Measurements from ENCODE around the gene VDR. TPM values are rescaled to one million over a fixed set of nuclear protein-coding genes. Genes with fewer than 3 reads are reported as not detected.

Gene VDR
- total RNA-seq, 1 donor = 32.2 TPM

GRCh38 chr12:47834199-47834903 lies 70.4 kb downstream of the VDR start:
- Histone ChIP-seq H3K4me3 (ENCODE audit: insufficient read depth, low read length) (no peak overlapping the region), H3K79me2 (ENCODE audit: insufficient read depth, low read length) (no peaks in the 10 kb centered on the region), H3K4me2 (ENCODE audit: insufficient read depth, low read length) (no peak overlapping the region), H3K27ac (ENCODE audit: low read depth, low read length) (no peak overlapping the region), H4K20me1 (ENCODE audit: insufficient read depth, low read length) (no peaks in the 10 kb centered on the region), H2AFZ (ENCODE audit: low read length) (peak overlapping the region; percentile 20), H3K4me1 (ENCODE audit: insufficient read depth, low read length) (peaks cover under 1% of the 10 kb centered on the region), H3K9me3 (ENCODE audit: low read depth, low read length) (no peaks in the 10 kb centered on the region), H3K27me3 (ENCODE audit: insufficient read depth, low read length) (no peaks in the 10 kb centered on the region), H3K36me3 (ENCODE audit: insufficient read depth, low read length) (no peaks in the 10 kb centered on the region)
- TF ChIP-seq, protein P1, sequence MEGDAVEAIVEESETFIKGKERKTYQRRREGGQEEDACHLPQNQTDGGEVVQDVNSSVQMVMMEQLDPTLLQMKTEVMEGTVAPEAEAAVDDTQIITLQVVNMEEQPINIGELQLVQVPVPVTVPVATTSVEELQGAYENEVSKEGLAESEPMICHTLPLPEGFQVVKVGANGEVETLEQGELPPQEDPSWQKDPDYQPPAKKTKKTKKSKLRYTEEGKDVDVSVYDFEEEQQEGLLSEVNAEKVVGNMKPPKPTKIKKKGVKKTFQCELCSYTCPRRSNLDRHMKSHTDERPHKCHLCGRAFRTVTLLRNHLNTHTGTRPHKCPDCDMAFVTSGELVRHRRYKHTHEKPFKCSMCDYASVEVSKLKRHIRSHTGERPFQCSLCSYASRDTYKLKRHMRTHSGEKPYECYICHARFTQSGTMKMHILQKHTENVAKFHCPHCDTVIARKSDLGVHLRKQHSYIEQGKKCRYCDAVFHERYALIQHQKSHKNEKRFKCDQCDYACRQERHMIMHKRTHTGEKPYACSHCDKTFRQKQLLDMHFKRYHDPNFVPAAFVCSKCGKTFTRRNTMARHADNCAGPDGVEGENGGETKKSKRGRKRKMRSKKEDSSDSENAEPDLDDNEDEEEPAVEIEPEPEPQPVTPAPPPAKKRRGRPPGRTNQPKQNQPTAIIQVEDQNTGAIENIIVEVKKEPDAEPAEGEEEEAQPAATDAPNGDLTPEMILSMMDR (IDR thresholded peaks at IDR 0.05; ENCODE audit: extremely low read depth, low read depth, low read length) = no peak
- peak; percentile 15 for DNase-seq (ENCODE audit: insufficient read length, low spot score, missing footprints)

- Histone ChIP-seq H4K20me1 (ENCODE audit: insufficient read depth, low read length) (no peaks in the 10 kb centered on the region), H3K9me3 (ENCODE audit: low read depth, low read length) (no peaks in the 10 kb centered on the region), H3K4me2 (ENCODE audit: insufficient read depth, low read length) (no peak overlapping the region), H2AFZ (ENCODE audit: low read length) (no peak overlapping the region), H3K27me3 (ENCODE audit: insufficient read depth, low read length) (no peaks in the 10 kb centered on the region), H3K4me1 (ENCODE audit: insufficient read depth, low read length) (peaks cover 6% of the 10 kb centered on the region), H3K36me3 (ENCODE audit: insufficient read depth, low read length) (no peaks in the 10 kb centered on the region), H3K4me3 (ENCODE audit: insufficient read depth, low read length) (no peak overlapping the region), H3K27ac (ENCODE audit: low read depth, low read length) (no peak overlapping the region), H3K79me2 (ENCODE audit: insufficient read depth, low read length) (no peaks in the 10 kb centered on the region)
- DNase-seq (ENCODE audit: insufficient read length, low spot score, missing footprints) = peak; percentile 30
- TF ChIP-seq, protein P1 (IDR thresholded peaks at IDR 0.05; ENCODE audit: extremely low read depth, low read depth, low read length) = no peak
These were observed 71.2 kb downstream of the VDR start for GRCh38 chr12:47833591-47834012.

DNA sequence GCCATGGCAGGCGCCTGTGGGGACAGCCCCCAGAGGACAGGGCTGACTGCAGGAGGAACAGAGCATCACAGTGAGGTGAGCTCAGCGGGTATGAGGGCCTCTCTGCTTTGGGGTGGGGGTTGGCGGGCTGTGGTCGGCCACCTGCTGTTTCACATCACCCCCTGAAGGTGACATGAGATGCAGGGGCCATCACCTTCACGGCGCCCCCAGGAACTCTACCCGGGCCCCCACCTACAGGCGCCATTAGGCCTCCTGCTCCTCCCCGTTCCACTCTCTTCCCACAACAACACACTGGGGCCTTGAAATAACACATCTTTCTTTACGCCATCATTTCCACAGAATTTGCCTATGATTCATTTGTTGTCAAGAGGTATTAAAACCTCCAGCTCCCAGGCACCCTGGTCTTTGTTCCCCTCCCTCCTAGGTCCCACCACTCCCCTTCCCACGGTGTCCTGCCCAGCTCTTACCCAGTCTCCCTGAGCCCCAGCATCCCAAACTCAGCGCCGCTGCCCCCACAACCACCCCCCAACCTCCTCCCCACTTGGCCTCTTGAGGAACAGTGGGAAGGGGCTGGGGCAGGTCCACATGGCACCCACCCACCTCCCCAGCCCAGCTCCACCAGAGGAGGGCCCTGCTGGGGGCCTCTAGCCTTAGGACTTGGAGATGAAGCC lies 72.4 kb downstream of the VDR start:
- Histone ChIP-seq H3K36me3 (ENCODE audit: insufficient read depth, low read length) (no peaks in the 10 kb centered on the region), H3K4me3 (ENCODE audit: insufficient read depth, low read length) (no peak overlapping the region), H3K9me3 (ENCODE audit: low read depth, low read length) (no peaks in the 10 kb centered on the region), H3K27ac (ENCODE audit: low read depth, low read length) (no peak overlapping the region), H3K4me1 (ENCODE audit: insufficient read depth, low read length) (peaks cover 6% of the 10 kb centered on the region), H4K20me1 (ENCODE audit: insufficient read depth, low read length) (no peaks in the 10 kb centered on the region), H3K4me2 (ENCODE audit: insufficient read depth, low read length) (no peak overlapping the region), H3K27me3 (ENCODE audit: insufficient read depth, low read length) (no peaks in the 10 kb centered on the region), H2AFZ (ENCODE audit: low read length) (no peak overlapping the region), H3K79me2 (ENCODE audit: insufficient read depth, low read length) (no peaks in the 10 kb centered on the region)
- peak; percentile 90 for DNase-seq (ENCODE audit: insufficient read length, low spot score, missing footprints)
- TF ChIP-seq, protein P1 (IDR thresholded peaks at IDR 0.05; ENCODE audit: extremely low read depth, low read depth, low read length) = no peak

DNA sequence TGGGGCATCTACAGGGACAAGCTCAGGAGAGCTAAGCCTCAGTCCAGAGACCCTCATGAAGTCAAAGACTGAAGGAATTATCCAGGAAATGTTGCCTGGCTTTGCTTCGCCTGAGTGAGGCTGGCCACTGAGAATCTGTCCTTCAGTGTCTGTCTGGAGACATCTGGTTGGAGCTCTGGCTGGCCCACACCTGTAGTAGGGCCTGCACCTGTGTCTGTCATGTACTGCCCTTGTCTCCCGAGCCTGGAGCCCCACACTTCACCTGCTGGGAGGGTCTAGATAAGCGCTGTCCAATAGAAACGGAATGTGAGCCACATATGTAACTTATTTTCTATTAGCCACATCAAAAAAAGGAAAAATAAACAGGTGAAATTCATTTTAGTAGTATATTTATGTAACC lies 75.2 kb downstream of the VDR start:
- H3K4me3 ChIP-seq (ENCODE audit: insufficient read depth, low read length) = no peak overlapping the region
- H3K27ac ChIP-seq (ENCODE audit: low read depth, low read length) = no peak overlapping the region
- H3K4me2 ChIP-seq (ENCODE audit: insufficient read depth, low read length) = no peak overlapping the region
- peak; percentile 70 for DNase-seq (ENCODE audit: insufficient read length, low spot score, missing footprints)
- H3K79me2 ChIP-seq (ENCODE audit: insufficient read depth, low read length) = no peaks in the 10 kb centered on the region
- no peaks in the 10 kb centered on the region for H3K36me3 ChIP-seq (ENCODE audit: insufficient read depth, low read length)
- H3K4me1 ChIP-seq (ENCODE audit: insufficient read depth, low read length) = peaks cover 14% of the 10 kb centered on the region
- no peaks in the 10 kb centered on the region for H3K9me3 ChIP-seq (ENCODE audit: low read depth, low read length)
- TF ChIP-seq, protein P1 (IDR thresholded peaks at IDR 0.05; ENCODE audit: extremely low read depth, low read depth, low read length) = no peak
- no peak overlapping the region for H2AFZ ChIP-seq (ENCODE audit: low read length)
- no peaks in the 10 kb centered on the region for H3K27me3 ChIP-seq (ENCODE audit: insufficient read depth, low read length)
- no peaks in the 10 kb centered on the region for H4K20me1 ChIP-seq (ENCODE audit: insufficient read depth, low read length)

Data from osteoblast (primary cell).